ENCODE results near the gene FSHR.

GRCh38 chr2:48998449-48998848 lies 155.9 kb downstream of the FSHR start:
- TF ChIP-seq EZH2 (IDR thresholded peaks at IDR 0.05) (no peak), FOXP2 (optimal IDR thresholded peaks at IDR 0.05; ENCODE audit: control extremely low read depth, extremely low read length, insufficient read depth) (no peak), POLR2AphosphoS5 (IDR thresholded peaks at IDR 0.05; ENCODE audit: borderline replicate concordance, low read depth, low read length) (no peak)

Measured in SK-N-MC (cell line).